GM21723 (cell line): Measurements from ENCODE around the gene WIPF1.
"Not testable (repeated sequence)": the region's sequence is repeated elsewhere in the genome, so short reads cannot be mapped to it uniquely, and the experiment has no call there.

Source experiments
- ATAC-seq: cut with Tn5 transposase; IDR thresholded peaks from one replicate; pipeline ENCODE4 v1.9.1; 2021; ENCODE audit warnings: mild to moderate bottlenecking, moderate library complexity; ENCODE audit not compliant: unreplicated experiment

WIPF1 gene

DNA sequence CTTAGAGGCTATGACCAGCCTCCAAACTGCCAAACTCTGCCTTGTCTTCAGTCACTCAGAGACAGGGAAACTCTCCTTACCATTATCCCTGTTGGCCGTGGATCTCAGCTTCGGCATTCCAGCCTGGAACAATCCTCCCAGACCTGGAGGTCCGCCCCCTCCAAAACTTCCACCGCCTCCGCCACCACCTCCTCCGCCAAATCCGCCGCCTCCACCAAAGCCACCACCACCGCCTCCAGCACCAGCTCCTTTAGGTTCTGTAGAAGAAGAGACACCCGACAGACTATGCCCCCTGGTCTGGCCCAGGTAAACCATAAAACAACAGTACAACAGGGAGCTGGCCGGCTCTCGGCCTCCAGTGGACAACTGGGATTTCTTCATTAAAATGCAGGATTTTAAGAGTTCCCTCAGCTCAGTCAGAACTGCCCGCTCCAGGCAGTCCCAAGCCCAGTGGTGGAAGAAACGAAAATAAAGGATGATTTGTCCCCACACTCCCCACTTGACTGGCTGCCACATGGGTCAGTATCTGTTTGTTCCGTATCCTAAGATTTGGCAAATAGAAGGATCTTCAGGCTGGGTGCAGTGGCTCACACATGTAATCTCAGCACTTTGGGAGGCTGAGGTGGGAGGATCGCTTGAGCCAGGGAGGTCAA lies 22.4 kb downstream of the WIPF1 start:
- ATAC-seq, result no peak

DNA sequence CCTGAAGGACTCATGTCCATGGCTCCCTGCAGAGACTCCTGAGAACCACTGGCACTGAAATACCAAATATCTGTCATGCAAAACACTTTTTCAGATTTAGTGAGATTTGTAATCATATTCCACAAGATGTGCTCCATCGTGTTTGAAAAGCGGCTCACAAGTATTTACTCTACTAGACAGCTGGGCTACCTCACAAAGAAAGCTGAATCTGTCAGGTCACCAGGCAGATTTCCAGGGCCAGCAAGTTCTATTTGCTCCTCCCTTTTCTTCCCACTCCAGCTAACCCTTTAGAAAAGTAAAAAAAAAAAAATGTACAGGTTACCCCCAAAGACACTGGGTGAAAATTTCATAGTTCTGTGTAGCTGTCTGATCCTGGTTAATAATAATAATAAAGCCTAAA lies 22.9 kb downstream of the WIPF1 start:
- no peak for ATAC-seq

DNA sequence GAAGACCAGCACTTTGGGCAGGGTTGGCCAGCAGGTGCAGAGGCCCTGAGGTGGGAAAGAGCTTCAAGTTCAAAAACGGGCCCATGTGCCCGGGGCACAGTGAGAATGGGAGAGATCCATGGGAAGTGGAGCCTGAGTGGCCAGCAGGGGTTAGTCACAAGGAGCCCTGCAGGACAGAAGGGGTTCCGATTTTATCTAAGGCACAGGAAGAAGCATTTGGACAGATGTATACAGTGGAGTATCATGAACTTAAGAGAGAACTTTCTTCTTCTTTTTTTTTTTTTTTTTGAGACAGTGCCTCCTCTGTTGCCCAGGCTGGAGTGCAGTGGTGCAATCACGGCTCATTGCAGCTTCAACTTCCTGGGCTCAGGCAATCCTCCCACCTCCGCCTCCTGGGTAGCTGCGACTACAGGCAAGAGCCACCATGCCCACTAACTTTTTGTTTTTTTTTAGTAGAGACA lies 24.0 kb downstream of the WIPF1 start:
- no peak for ATAC-seq

DNA sequence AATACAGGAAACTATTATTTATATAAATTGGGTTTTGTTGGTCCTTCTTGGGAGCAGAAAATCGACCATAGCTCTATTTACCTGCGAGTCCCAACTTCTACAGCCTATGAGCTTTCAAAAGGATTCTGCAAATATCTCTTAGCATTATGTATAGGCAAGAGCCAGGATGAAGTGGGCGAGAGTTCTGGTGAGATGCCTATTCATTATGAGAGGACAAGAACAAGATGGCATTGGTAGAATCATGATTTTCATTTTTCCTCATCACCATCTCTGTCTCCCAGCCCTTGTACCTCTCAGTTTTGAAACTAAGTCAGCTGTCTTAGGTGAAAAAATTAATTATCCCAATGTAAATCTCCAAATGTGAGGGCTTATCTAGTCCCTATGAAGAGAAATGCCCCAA lies 25.0 kb downstream of the WIPF1 start:
- ATAC-seq, result no peak

DNA sequence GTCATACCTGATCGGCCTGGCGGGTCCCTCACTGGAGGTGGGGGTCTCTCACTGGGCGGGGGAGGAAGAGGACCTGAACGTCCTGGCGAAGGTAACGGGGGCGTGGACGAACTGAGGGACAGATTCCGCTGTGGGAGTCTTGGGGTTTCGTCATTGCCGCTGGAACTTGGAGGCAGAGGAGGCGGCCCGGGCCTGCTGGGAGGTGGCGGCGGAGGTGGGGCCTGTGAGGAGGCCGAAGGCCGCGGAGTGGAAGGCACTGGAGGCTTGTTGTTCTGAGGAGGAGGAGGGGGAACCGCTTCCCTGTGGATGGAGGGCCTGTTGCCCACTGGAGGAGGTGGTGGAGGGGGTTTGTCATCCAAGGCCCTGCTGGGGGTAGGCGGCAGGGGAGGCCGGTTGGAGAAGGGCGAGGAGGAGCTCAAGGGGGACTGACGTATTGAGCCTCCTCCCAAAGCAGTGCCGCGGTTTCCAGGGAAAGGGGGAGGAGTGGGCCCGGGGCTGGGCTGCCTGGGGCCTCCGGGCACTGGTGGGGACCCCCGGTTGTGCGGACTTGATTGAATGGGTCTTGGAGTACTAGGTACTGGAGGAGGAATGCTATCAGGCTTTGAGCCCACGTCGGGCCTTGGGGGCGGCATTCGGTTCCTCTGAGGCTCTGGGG lies 25.8 kb downstream of the WIPF1 start:
- no peak for ATAC-seq

DNA sequence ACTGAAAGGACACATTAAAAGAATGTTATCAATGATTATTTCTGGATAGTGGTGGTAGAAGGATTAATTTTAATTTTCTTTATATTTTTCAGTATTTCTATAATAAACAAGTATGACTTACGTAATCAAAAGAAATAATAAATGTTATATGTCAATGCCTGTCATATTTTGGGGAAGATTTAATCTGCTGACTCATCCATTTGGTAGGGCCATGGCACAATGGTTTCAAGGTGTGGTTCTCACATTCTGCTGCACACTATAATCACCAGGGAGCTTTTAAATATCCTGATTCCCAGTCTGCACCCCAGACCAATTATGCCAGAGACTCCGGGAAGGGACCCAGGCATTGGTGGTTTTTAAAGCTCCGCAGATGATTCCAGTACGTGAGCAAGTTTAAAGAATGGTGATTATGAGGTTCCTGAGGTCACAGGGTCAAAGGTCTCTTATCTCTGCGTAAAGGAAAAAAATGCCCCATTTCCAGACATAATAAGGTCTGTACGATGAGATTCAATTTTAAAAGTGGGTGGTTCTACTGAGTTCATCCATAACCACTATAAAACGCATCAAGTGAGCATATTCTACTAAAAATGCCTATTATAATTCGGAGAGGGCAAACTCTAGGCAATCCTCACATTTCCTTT lies 27.2 kb downstream of the WIPF1 start:
- no peak for ATAC-seq

DNA sequence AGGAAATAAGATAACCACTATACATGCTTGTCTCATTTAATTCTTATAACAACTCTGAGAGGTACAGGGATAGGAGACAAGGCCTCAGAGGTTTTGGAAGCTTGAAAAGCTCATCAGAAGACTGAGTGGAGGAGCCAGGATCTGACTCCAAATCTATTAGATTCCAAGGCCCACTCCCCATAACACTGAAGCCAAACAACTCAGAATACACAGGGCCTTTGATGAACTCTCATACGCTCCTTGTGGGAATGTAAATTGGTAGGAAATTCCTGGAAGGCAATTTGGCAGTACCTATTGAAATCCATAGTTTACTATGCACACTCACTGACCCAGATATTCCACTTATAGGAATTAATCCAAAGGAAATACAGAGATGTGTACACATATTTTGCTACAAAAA lies 27.9 kb downstream of the WIPF1 start:
- ATAC-seq, result no peak

DNA sequence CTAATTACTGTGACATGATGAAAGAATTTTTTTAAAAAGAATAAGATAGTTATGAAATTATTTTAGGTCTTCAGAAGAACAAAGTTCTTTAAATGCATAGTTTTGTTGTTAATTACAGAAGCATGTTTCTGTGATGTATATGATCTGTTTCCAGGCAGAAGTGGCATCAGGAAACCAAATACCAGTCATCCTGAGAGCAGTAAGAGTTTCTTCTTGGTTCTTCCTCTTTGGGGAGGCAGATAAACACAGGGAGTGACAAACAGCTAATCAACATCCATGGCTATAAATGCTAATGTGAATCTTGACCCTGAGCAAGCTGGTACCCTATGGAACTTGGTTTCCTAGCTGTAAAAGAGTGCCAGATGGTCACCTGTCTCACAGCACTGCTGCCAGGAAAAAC lies 29.2 kb downstream of the WIPF1 start:
- peak; percentile 49 for ATAC-seq

DNA sequence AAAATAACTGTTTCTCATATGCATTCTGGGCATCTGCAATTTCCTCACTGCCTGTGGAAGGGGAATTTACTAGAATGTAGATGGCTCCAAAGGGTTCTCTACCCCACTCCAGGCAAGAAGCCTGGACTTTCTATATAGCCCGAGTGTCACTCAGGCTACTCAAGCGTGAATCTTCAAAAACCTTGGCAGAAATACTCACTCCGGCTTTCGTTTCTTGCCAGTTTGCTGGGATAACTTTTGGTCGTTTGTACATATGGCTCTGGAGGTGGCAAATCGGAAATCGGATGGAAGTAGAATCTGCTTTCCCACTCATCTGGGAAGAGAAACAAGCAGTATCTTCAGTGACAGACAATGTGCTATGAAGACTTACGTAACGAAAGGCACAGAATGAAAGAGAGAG lies 30.7 kb downstream of the WIPF1 start:
- ATAC-seq, result no peak

DNA sequence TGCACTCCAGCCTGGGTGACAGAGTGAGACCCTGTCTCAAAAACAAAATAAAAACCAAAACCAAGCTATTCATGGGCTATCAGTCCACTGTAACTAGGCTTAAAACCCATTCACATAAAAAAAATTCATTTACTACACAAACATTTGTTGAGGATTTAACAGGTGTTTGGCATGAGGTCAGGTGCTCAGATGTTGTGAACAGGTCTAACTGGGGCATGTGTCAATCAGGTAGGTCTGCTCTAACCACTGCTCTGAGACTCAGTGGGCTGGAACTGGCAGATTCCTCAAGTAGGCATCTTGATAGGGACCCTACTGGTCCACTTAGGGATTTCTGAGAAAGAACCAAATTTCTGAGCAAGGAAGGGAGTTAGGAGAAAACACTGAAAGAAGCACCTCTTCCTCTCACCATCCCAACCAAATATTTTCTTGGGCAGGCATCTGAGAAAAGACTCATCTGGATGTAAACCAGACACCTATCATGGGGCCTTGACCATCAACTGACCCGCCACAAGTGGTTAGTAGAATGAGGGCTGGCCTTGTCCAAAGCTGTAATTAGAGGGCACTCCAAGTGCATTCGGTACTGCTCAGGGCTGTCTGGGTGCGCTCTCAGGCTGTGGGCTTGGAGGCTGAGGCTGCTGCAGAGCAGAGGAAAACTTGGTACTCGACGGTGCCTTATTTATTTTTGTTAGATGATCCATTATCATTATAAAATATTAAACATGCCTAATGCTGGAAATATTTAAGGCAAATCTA lies 33.9 kb downstream of the WIPF1 start:
- no peak for ATAC-seq

DNA sequence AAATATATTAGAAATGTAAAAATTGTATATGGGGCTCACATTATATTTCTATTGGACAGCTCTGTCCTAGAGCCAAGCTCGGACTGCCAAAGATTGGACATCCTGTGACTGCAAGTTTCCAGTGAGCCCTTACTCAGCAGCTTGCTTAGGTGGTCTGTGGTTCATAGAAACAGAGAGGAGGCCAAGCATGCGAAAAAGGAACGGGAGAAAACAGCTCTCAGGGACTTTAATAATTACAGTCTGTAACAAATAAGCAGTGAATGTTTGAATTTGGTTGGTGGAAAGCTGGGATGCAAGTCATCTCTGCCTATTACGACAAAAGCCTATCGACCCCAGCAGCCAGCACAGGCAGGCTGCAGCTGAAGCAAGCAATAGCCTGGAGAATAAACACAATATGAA lies 35.6 kb downstream of the WIPF1 start:
- ATAC-seq, result no peak

DNA sequence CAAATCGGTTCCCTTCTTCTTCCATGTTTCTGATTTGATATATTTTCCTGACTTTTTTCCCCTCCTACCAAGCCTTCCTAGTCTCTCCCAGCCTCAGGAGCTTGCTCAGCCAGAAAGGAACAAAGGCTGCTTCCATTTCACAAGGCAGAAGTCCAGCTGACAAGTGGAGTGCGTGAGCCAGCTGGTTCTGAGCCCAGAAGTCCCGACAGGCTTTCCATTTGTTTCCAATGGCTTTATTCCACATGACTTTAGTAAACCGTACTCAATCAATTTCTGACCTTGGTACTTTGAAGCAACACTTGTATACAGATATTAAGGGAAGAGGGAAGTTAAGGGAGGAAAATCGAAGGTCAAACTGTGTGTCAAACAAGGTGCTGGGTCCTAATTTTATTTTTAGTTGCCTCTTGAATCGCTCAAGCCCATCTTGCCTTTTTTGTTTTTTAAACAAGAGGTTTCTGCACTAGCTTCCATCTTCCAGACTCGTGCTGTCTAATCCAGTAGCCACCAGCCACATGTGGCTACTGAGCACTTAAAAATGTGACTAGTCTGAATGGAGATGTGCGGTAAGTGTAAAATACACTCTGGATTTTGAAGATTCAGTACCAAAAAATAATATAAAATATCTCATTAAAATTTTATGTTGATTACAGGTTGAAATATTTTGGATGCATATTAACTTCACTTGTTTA lies 36.2 kb downstream of the WIPF1 start:
- ATAC-seq, result no peak

DNA sequence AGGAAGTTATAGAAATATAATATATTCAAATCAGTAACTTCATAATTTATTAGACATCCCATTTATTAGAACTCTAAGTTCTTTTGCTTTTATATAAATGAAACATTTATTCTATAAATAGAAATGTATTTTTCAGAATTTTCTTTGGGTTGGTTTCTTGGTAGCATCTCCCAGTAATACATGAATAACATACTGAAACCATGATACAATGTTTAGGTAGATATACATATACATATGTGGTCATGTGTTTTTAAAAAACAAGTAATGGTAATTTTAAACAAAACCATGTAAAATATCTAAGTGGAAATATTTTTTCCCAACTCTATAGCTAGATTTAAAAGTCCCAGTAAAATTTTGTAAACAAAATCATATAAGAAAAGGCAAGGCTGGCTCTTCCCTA lies 36.9 kb downstream of the WIPF1 start:
- ATAC-seq, result no peak

DNA sequence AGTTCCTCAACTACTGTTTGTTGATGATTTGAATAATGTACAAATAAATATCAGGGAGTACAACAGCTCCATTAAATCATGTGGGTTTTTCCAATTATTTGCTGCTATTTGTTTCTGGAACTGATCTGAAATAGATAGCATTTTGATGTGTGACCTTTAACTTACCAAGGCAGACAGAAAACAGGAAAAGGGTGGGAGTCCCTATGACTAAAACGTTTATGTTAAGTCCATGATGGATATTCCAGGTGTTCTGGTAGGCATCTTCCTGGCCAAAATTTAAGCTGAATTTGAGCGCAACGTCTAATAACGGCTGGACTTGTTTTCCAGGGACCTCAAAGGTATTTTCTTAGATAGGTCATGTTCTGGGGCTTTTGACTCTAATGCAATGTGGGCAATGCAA lies 41.6 kb downstream of the WIPF1 start:
- ATAC-seq, result no peak

DNA sequence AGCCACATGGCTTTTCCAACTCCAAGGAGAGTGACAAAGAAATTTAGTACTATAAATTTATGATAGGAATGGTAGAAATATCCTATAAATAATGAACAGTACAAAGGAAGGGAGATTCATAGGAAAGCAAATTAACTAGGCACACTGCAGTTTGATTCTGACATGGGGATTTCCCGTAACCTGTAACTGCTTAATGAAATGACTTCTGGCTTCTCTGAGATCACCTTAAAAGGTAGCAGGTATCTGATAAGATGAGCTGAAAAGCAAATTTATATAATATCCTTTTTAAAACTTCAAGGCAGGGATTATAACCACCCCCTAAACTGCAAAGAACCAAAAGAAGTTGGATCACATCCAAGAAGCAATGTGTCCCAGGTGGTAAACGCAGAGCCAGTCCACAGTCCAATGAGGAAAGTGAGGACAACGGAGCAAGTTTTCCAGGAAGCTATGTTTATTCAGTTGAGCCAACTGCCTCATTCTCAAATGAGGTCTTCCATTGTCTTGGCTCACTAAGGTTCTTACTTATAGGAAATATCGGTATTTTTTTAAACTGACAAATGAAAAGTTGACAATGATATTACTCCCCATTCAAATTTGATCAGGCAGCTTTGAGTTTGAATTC lies 43.0 kb downstream of the WIPF1 start:
- no peak for ATAC-seq

DNA sequence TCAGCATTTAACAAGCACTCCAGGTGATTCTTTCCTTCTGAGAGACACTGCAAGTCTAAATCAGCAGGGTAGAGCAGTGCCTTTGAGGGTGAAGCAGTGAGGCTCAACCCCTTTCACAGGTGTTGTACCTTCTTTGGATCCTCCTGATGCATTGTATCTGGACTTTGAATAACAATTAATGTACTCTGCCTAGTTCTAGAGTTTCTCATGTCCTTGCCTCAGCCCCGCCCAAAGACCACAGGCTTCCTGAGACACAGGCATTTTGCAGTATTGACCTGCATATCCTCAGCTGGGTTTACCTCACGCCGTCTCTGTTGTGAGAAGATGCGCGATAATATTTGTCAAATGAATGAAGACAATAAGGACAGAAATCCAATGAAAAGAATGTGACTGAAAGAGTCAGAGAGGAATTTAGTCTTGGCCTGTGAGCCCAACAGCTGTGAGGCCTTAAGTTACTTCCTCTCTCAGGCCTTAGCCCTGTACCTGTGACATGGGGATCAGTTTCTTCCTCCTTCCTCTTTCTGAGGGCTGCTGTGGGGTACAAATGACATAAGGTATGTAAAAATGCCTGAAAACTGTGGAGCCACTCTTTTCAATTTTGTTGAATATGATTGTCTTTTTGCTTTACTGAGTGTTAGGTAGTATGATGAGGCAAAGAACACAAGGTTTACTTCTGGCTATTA lies 43.7 kb downstream of the WIPF1 start:
- peak; percentile 74 for ATAC-seq

DNA sequence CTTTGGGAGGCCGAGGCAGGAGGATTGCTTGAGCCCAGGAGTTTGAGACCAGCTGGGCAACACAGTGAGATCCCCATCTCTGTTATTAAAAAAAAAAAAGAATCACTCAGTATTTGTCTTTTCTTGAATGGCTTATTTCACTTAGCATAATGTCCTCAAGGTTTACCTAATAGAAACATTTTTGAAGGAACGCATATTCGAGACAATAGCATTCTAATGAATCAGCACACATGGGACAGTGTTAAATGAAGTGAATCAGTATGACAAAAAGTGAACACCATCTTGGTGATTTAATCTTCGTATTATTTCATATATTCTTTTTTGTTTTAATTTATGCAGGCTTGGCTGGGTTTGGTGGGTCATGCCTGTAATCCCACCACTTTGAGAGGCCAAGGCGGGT lies 44.7 kb downstream of the WIPF1 start:
- no peak for ATAC-seq

DNA sequence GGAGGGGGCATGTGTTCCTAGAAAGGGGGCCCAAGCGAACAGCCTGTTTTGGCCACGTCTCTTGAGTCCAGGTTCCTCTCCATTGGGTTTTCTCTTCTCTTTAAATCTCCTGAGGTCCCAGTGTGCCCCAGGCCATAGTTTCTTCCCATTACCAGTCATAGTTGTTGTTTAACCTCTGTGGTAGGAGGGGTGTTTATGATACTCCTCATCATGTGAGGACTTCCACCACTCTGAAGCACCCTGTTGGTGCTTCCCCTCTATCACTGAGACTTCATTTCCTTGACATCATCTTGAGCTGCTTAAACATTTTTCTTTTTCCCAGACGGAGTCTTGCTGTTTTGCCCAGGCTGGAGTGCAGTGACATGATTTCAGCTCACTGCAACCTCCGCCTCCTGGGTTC lies 45.9 kb downstream of the WIPF1 start:
- ATAC-seq, result no peak

DNA sequence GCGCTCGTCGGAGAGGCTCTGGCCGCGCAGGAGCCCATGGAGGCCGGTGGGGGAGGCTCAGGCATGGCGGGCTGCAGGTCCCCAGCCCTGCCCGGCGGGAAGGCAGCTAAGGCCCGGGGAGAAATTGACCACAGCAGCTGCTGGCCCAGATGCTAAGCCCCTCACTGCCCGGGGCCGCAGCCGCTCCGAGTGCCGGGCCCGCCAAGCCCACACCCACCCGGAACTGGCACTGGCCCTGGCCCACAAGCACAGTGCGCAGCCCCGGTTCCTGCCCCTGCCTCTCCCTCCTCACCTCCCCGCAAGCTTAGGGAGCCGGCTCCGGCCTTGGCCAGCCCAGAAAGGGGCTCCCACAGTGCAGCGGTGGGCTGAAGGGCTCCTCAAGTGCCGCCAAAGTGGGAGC lies 49.0 kb downstream of the WIPF1 start:
- ATAC-seq, result not testable (repeated sequence)

DNA sequence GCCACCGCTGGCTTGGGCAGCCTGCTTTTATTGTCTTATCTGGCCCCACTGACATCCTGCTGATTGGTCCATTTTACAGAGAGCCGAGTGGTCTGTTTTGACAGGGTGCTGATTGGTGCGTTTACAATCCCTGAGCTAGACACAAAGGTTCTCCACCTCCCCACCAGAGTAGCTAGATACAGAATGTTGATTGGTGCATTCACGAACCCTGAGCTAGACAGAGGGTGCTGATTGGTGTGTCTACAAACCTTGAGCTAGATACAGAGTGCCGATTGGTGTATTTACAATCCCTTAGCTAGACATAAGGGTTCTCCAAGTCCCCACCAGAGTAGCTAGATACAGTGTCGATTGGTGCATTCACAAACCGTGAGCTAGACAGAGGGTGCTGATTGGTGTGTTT lies 49.6 kb downstream of the WIPF1 start:
- ATAC-seq, result not testable (repeated sequence)
